HEK293 (cell line): Measurements from ENCODE around the gene KLHL29.

Source experiments
- CTCF ChIA-PET: fragments of 350-600 bp; formaldehyde crosslinking; extraction: SDS; loops from one replicate; lab custom pipeline; 2021; ENCODE audit warnings: antibody characterized with exemption; lab: Yijun Ruan, JAX
- POLR2A ChIA-PET: fragments of 300-600 bp; formaldehyde crosslinking; extraction: SDS; loops from one replicate; lab custom pipeline; 2020; ENCODE audit warnings: antibody characterized with exemption, inconsistent platforms; lab: Yijun Ruan, JAX
- H3K27ac ChIP-seq: fragments of 200-500 bp; sonication (Bioruptor generic); 2 replicates; pipeline ENCODE4 v1.5.1; 2014; ENCODE audit warnings: low read depth, low read length, control low read depth, inconsistent platforms; ENCODE audit errors: extremely low read depth
- H3K36me3 ChIP-seq, 2 experiments: fragments of 200-500 bp in 1 of 2; sonication (Bioruptor generic) in 1 of 2; 1 replicate in 1 of 2; 2 replicates in 1 of 2; pipeline ENCODE4 v1.5.1; 2014 to 2017; ENCODE audit warnings: inconsistent platforms in 2 of 2, low read length in 2 of 2; ENCODE audit not compliant: control insufficient read depth in 2 of 2, insufficient read depth in 1 of 2
- H3K4me1 ChIP-seq: fragments of 200-500 bp; sonication (Bioruptor generic); 2 replicates; pipeline ENCODE4 v1.5.1; 2014; ENCODE audit warnings: mild to moderate bottlenecking, low read length, inconsistent platforms; ENCODE audit not compliant: control insufficient read depth, insufficient read depth
- H3K4me3 ChIP-seq: 2 replicates; pipeline ENCODE4 v1.5.1; 2011; ENCODE audit warnings: low read depth, mild to moderate bottlenecking, control low read depth, low read length, moderate library complexity
- H3K9me3 ChIP-seq: fragments of 200-500 bp; sonication (Bioruptor generic); 2 replicates; pipeline ENCODE4 v1.5.1; 2014; ENCODE audit warnings: low read depth, low read length, inconsistent platforms; ENCODE audit not compliant: control insufficient read depth, insufficient read depth
- BCL6B ChIP-seq: fragments of 450-650 bp; formaldehyde crosslinking; IDR thresholded peaks from 2 replicates; pipeline ENCODE4 v1.5.1; 2017; ENCODE audit warnings: missing biosample characterization, missing genetic modification characterization
- IKZF3 ChIP-seq: fragments of 450-650 bp; IDR thresholded peaks from 2 replicates; pipeline ENCODE4 v1.5.0; 2018; ENCODE audit warnings: missing biosample characterization, mild to moderate bottlenecking, missing genetic modification characterization, moderate library complexity
- PRDM10 ChIP-seq: fragments of 450-650 bp; formaldehyde crosslinking; IDR thresholded peaks from 2 replicates; pipeline ENCODE4 v1.5.1; 2016; ENCODE audit warnings: missing biosample characterization, missing genetic modification characterization
- ZFP3 ChIP-seq: fragments of 450-650 bp; formaldehyde crosslinking; IDR thresholded peaks from 2 replicates; pipeline ENCODE4 v1.5.1; 2016; ENCODE audit warnings: low read depth, missing biosample characterization, missing genetic modification characterization
- ZNF157 ChIP-seq: fragments of 450-650 bp; formaldehyde crosslinking; IDR thresholded peaks from 2 replicates; pipeline ENCODE4 v1.5.1; 2016; ENCODE audit warnings: missing biosample characterization, missing genetic modification characterization
- ZNF16 ChIP-seq: fragments of 450-650 bp; formaldehyde crosslinking; IDR thresholded peaks from 2 replicates; pipeline ENCODE4 v1.5.1; 2016; ENCODE audit warnings: low read depth, missing biosample characterization, missing genetic modification characterization
- ZNF19 ChIP-seq: fragments of 450-650 bp; formaldehyde crosslinking; IDR thresholded peaks from 2 replicates; pipeline ENCODE4; 2016; ENCODE audit warnings: missing biosample characterization, missing genetic modification characterization, low read depth
- ZNF2 ChIP-seq: fragments of 450-650 bp; formaldehyde crosslinking; IDR thresholded peaks from 2 replicates; pipeline ENCODE4 v1.5.1; 2016; ENCODE audit warnings: missing biosample characterization, missing genetic modification characterization
- ZNF280C ChIP-seq: fragments of 450-650 bp; formaldehyde crosslinking; IDR thresholded peaks from 2 replicates; pipeline ENCODE4 v1.5.1; 2016; ENCODE audit warnings: missing biosample characterization, missing genetic modification characterization
- ZNF324 ChIP-seq: fragments of 450-650 bp; formaldehyde crosslinking; IDR thresholded peaks from 2 replicates; pipeline ENCODE4 v1.5.1; 2016; ENCODE audit warnings: missing biosample characterization, missing genetic modification characterization
- ZNF423 ChIP-seq: fragments of 450-650 bp; formaldehyde crosslinking; IDR thresholded peaks from 2 replicates; pipeline ENCODE4 v1.5.1; 2016; ENCODE audit warnings: missing biosample characterization, missing genetic modification characterization
- ZNF585B ChIP-seq: fragments of 450-650 bp; formaldehyde crosslinking; IDR thresholded peaks from 2 replicates; pipeline ENCODE4 v1.5.1; 2016; ENCODE audit warnings: missing biosample characterization, missing genetic modification characterization
- ZNF654 ChIP-seq: fragments of 450-650 bp; formaldehyde crosslinking; IDR thresholded peaks from 2 replicates; pipeline ENCODE4 v1.5.1; 2016; ENCODE audit warnings: low read depth, missing biosample characterization, missing genetic modification characterization
- ZNF658 ChIP-seq: fragments of 450-650 bp; formaldehyde crosslinking; IDR thresholded peaks from 2 replicates; pipeline ENCODE4; 2016; ENCODE audit warnings: missing biosample characterization, missing genetic modification characterization
- ZNF776 ChIP-seq: fragments of 450-650 bp; formaldehyde crosslinking; IDR thresholded peaks from 2 replicates; pipeline ENCODE4 v1.5.0; 2017; ENCODE audit warnings: missing biosample characterization, missing genetic modification characterization, borderline replicate concordance
- ZSCAN16 ChIP-seq: fragments of 450-650 bp; formaldehyde crosslinking; IDR thresholded peaks from 2 replicates; pipeline ENCODE4 v1.5.1; 2016; ENCODE audit warnings: missing biosample characterization, missing genetic modification characterization
- ZXDB ChIP-seq: fragments of 450-650 bp; formaldehyde crosslinking; IDR thresholded peaks from 2 replicates; pipeline ENCODE4 v1.5.1; 2016; ENCODE audit warnings: missing biosample characterization, missing genetic modification characterization
- TF ChIP-seq, protein P1 (sequence below): IDR thresholded peaks from 2 replicates; pipeline ENCODE4 v1.6.1; 2011; ENCODE audit warnings: mild to moderate bottlenecking, low read depth, low read length, borderline replicate concordance
- TF ChIP-seq, protein P2 (sequence below): fragments of 450-650 bp; formaldehyde crosslinking; IDR thresholded peaks from 2 replicates; pipeline ENCODE4 v1.5.1; 2016; ENCODE audit warnings: missing biosample characterization, missing genetic modification characterization

The KLHL29 gene

DNA sequence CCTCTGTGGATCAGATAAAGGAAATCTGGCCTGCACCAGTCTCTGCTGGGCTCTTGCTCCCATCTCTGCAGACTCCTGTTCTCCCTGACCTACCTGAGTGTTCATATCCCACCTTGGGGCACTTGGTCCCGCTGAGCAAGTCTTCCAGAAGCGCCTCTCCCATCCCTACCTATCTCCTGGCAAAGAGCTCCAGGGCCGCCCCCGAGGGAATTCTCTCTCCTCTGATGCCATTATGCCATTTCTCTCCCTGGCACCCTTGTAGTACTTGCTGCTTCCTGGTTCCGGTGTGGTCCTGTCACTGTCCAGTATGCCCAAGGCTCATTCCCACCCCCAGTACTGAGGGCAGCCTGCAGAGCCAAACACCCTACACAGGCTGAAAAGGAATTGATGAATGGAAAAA, 99.8 kb downstream of the KLHL29 start:
- Histone ChIP-seq H3K27ac (no peak overlapping the region), H3K4me1 (no peaks in the 10 kb centered on the region; the same call in 1 of the 2 replicates), H3K9me3 (no peaks in the 10 kb centered on the region), H3K4me3 (no peak overlapping the region), H3K36me3 (no peaks in the 10 kb centered on the region)
- CTCF ChIA-PET = no interaction called here
- TF ChIP-seq ZNF776 (tag by site-specific recombination) (no peak), ZNF585B (tag by site-specific recombination) (no peak)
- POLR2A ChIA-PET = no interaction called here

- POLR2A ChIA-PET = no interaction called here
- CTCF ChIA-PET = interaction anchor here (0.7 kb wide), 1 partner anchor 1134 kb away, joined by 3 read pairs; no protein-coding TSS in a partner anchor
- no peak overlapping the region for H3K27ac ChIP-seq
- H3K4me3 ChIP-seq = no peak overlapping the region
- TF ChIP-seq ZNF658 (tag by site-specific recombination) (no peak), ZNF16 (no peak), ZXDB (tag by site-specific recombination) (no peak), ZNF654 (tag by site-specific recombination) (no peak), ZFP3 (tag by site-specific recombination) (no peak), ZNF157 (tag by site-specific recombination) (no peak), ZNF2 (tag by site-specific recombination) (no peak), ZSCAN16 (tag by site-specific recombination) (no peak), IKZF3 (tag by site-specific recombination) (no peak), ZNF19 (tag by site-specific recombination) (no peak), BCL6B (tag by site-specific recombination) (no peak), ZNF423 (tag by site-specific recombination) (no peak), ZNF324 (tag by site-specific recombination) (no peak), ZNF280C (no peak), PRDM10 (no peak)
- TF ChIP-seq, protein P1, sequence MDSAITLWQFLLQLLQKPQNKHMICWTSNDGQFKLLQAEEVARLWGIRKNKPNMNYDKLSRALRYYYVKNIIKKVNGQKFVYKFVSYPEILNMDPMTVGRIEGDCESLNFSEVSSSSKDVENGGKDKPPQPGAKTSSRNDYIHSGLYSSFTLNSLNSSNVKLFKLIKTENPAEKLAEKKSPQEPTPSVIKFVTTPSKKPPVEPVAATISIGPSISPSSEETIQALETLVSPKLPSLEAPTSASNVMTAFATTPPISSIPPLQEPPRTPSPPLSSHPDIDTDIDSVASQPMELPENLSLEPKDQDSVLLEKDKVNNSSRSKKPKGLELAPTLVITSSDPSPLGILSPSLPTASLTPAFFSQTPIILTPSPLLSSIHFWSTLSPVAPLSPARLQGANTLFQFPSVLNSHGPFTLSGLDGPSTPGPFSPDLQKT = no peak
- TF ChIP-seq, protein P2, sequence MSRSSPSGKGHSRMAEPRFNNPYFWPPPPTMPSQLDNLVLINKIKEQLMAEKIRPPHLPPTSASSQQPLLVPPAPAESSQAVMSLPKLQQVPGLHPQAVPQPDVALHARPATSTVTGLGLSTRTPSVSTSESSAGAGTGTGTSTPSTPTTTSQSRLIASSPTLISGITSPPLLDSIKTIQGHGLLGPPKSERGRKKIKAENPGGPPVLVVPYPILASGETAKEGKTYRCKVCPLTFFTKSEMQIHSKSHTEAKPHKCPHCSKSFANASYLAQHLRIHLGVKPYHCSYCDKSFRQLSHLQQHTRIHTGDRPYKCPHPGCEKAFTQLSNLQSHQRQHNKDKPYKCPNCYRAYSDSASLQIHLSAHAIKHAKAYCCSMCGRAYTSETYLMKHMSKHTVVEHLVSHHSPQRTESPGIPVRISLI (tag by site-specific recombination) = no peak
- H3K4me1 ChIP-seq = no peaks in the 10 kb centered on the region; the same call in 1 of the 2 replicates
- no peaks in the 10 kb centered on the region for H3K36me3 ChIP-seq
- no peaks in the 10 kb centered on the region for H3K9me3 ChIP-seq
Measured at GRCh38 chr2:23485261-23485660, 100.3 kb downstream of the KLHL29 start.
